H54 (cell line): ENCODE measurements around the gene ABHD16B.

Experiments used
- DNase-seq: peaks from one replicate; pipeline ENCODE4 v3.0.0; 2011; ENCODE audit warnings: low spot score, mixed read lengths; ENCODE audit not compliant: insufficient read length
- FAIRE-seq: peaks from 3 replicates; lab custom pipeline; 2011; peaks lifted over from hg19 to GRCh38; lab: Jason Lieb, UNC
- POLR2A ChIP-seq: IDR thresholded peaks from 2 replicates; pipeline ENCODE4 v1.6.1; 2011; ENCODE audit warnings: low read depth, mild to moderate bottlenecking, low read length

The ABHD16B gene

DNA sequence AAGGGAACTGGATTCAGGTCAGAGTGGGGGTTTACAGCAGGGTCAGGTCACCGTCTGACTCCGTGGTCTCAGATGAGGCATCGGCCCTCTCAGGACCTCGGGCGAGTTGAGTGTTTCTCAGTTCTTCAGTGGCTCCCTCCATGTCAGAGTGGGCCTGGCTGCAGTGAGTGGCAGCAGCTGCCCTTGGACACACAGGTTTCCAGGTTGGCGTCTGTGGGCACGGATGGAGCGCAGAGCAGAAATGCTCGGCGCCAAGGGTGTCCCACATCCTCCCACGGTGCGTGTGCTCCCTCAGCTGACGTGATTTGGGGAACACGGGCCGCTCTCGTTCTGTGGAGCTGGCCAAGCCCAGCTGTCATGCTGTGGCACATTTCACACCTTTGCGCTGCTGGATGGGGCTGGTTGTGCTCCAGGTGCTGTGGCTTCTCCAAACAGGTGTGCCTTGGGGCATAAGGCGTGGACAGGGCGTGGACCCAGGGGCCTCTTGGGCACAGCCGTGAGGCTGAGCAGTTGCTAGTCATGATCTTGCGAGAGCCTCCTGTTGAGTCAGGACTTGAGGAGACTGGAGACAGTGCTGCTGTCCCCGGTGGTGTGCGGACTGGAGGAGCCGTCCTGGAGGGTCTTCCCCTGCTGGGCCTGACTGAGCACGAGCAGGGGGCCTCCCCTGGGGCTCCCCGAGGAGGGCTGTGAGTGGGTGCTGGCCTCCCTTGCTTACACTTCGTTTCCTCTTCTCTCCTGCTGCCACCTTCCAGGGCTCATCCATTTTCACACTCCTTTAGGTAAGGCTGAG is 24.2 kb downstream of the ABHD16B start:
- FAIRE-seq = no peak
- DNase-seq = no peak
- TF ChIP-seq POLR2A = no peak

DNA sequence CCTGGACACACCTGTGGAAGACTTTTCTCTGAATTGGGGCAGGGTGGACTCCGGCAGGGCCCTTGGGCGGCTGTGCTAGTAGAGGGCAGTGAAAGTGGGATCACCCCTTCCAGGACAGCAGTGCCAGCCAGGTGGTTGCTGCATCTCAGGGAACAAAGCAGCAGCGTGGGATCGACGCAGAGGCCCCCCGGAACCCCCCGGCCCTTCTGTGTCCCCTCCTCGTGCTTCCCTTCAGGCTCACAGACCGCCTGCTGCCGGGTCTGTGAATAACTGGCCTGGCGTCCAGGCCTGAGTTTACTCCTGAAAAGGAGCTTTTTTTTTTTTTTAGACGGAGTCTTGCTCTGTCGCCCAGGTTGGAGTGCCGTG is 24.7 kb downstream of the ABHD16B start:
- TF ChIP-seq POLR2A = no peak
- DNase-seq = no peak
- no peak for FAIRE-seq

DNA sequence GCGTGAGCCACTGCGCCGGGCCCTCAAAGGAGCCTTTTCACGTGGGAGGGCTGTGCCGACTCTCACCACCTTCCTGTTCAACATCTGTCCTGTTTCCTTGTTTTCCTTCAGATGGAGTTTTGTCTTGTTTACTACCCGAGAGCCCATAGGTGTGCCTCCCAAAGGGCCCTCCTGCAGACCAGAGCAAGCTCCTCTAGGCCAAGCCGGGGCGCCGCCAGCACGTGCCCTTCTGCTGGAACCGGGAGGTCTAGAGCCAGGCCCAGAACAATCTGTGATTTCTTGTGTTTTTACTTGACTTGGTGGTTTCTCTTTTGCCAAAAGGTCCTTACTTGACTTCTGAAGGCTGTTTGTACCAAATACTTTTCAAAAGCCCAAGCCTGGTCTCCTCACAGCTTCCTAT is 25.6 kb downstream of the ABHD16B start:
- DNase-seq (no peak), FAIRE-seq (no peak)
- no peak for TF ChIP-seq POLR2A

DNA sequence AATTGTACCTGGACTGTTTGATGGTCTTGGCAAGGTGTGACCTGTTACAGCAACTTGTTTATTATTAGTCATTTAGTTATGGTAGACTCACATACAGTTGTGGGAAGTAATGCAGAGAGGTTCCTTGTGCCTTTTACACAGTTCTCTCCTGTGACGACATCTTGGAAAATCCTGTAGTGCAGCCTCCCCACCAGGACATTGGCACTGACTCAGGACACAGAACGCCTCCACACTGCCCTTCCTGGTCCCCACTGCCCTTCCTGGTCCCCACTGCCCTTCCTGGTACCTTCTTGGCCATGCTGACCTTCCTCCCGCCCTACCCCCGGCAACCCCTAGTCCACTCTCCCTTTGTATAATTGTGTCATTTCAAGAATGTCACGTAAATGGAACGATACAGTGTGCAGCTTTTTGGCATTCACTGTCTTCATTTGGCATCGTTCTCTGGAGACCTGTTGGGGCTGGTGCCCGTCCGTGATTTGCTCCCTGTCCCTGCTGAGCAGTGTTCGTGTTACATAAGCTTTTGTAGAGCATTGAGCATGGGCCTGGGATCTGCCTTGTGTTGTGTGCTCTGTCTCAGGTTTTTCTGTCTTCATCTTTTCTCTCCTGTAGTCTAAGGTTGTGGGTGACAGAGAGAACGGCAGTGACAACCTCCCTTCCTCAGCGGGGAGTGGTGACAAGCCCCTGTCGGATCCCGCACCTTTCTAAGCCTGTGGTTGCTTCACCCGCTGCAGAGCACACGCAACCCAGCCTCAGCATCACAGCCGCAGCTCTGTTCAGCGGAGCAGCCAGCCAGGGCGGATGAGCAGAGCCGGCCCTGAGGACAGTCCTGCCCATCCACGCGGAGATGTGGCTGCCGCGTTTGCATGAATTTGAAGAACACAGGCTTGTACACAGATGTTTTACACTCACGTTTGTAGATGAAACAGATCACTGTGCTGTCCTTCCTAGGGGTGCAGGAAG is 28.2 kb downstream of the ABHD16B start:
- FAIRE-seq = no peak
- DNase-seq = no peak
- TF ChIP-seq POLR2A = no peak

DNA sequence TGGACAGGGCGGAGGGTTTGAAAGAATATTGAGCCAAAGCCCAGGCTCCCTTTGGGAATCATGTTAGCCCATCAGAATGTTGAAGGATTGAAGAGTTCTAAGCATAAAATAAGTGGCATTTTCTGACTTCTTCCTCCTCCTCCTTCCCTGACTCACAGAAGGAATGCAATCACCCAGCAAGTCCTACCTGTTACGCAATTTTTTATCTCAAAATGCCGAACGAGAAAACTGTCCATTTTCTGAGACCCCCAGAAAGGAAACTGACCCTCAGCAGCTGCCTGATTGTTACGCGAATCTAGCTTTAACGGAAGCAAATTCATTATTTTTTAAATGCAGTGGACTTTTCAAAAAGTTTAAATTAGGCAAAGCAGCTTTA is 28.9 kb downstream of the ABHD16B start:
- DNase-seq (no peak), FAIRE-seq (no peak)

DNA sequence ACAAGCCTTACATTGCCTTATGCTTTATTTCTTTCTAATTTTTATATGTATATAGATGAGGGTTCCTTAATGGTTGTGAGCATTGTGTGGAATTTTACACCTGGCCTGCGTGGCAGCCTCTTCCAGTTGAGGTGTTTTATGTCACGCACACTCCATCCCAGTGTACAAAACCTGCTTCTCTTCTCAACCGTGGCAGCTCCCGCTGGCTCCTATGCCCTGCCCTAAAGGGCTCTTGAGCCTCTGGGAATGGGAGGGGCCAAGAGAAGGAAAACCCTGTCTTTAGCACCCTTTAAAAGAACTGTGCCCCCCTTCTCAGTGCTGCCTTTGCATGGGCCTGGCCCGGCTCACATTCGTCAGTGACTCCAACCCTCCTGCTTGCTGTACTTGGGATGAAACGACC is 29.3 kb downstream of the ABHD16B start:
- TF ChIP-seq POLR2A = no peak
- DNase-seq = no peak
- FAIRE-seq = no peak

More for the DNA sequence above, 28.9 kb downstream of the ABHD16B start:
- TF ChIP-seq POLR2A = no peak

DNA sequence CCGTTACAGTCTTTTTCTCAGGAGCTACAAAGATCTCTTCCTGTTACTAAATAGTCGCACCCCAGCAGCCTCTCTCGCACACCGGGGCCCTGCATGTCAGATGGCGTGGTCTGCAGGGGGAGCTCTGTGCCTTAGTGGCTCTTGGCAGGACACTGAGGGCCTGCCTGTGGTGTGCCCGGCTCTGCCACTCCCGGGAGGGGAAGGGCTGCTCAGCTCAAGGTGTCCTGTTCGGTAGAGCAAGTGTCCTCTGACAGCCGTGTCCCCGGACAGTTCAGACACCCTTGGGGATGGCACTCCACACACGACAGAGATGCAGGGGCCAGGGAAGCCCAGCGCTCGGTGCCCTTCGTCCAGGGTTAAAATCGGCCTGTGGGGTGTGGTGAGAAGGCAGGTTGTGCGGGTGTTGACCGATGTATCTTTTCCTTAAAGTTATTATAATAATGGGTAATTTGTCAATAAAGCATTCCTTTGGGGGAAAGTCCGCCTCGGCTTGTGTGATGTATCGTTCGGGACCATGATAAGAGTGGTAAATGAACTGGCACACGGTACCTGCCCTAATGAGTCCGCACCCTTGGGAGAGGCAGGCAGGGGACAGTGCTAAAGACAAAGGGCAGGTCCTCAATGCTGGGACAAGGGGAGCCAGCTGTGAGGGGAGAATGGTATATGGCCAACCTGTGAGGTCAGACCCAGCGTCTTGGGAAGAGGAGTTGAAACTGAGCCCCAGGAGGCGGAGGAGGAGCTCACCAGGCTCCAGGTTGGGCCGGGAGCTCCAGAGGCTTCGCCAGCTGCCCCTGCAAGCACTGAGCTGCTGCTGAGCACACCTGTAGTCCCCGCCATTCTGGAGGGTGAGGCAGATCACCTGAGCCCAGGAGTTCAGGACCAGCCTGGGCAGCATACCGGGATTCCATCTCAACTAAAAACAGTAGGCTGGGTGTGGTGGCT is 30.0 kb downstream of the ABHD16B start:
- DNase-seq (no peak), FAIRE-seq (no peak)
- TF ChIP-seq POLR2A = no peak

DNA sequence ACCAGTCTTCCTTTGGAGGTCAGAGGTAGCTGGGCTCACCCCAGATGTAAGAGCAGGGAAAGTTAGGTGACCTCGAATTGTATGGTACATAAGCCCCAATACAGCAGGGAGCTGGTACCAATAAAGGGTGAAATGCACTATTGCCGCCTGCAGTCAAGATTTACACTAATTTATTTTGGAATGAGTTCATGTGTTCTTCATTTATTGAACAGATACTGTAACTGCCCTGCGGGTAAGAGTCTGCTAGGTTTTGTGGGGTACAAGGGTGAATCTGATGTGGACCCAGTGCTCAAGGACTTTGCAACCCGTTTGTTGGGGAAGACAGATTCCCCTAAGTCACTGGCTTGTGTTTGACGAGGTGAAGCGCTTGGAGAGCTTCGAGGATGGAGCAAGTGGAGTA is 31.1 kb downstream of the ABHD16B start:
- FAIRE-seq (no peak), DNase-seq (no peak)
- no peak for TF ChIP-seq POLR2A

DNA sequence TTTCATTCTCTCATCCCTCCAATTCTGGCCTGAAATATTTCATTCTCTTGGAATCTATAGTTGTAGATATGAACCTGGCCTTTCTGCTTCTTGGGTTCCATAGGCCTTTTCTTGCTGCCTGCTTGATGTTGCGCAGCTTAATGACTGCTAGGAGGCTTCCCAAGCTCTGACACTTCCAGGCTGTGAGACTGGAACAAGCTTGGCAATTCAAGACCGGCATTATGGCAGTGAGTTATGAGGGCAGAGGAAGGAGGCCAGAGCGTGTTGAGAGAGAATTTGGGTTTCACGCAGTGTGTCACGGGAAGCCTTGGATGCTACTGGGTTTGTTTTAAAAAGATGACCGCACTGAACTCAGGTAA is 32.7 kb downstream of the ABHD16B start:
- FAIRE-seq (no peak), DNase-seq (no peak)
- no peak for TF ChIP-seq POLR2A

DNA sequence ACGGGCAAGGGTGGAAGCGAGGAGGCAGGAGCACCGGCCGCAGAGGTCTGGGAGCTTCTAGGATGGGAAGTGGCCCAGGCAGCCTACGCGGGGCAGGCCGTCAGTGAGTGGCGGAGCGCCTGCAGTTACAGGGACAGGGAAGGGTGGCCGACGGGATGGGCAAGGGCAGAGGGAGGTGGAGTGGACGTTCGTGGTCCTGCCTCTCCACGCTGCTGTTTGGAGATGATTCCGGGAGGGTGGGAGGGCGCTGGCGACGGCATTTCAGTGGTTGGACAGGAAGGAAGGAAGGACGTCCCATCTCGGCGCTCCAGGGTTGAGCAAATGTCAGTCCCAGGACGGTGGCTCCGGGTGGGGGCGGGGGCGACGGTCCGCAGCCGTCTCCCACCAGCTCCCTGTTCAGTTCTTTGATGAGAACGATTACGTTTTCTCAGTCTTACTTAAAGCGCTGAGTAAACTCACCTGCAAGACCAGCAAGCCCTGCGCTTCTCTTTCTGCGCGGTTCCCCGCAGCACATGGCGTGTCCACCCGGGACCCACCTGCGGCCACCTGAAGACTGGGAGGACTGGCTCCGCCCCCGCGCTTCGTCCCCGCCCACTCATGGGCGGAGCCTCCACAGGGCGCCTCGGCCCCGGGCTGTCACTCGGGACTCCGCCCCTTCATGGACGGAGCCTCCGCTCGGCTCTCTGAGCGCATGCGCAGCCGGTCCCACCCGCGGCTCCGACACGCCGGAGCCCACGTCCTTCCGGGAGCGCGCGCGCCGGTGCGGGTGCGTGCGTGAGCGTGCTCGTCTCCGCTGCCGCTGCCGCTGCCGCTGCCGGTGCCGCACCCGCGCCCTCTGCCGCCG is 33.3 kb downstream of the ABHD16B start, which contains the start of gene DNAJC5:
DNAJC5 (plus strand) TSS at position 769 of the 844 bp plus-strand sequence. CDS start 33,220 bp downstream, outside the sequence.
- peak; percentile 78 for TF ChIP-seq POLR2A
- FAIRE-seq = no peak
- peak; percentile 100 for DNase-seq

DNA sequence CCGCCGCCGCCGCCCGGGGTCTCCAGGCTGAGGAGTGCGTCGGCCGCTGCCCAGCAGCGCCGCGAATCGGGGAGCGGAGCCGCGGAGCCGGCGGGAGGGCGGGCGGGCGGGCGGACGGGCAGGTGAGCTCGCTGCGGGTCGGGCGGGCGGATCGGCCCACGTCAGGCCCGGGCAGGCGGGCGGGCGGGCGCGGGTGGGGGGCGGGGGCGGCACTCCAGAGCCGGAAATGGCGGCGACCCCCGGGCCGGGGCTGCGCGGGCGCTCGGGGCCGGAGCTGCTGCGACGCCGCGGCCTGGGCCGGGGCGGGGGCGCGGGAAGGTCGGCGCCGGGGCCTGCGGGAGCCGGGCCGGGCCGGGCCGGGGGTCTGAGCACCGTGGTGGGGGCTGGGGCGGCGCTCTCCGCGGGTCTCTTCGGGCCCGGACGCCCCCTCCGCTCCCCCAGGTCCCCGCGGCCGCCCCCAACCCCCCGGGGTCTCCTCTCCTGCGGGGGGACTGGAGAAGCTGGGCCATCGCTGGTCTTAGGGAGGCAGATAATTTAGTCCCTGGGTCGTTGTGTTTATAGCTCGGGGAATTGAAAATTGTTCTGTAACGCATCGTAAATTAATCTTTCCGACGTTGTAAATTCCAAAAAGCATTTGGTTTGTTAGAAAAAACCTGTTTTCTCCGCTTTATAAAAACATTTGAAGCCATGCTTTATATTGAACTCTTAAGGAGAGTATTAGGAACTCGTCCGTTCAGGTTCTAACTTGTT is 34.1 kb downstream of the ABHD16B start:
- no peak for DNase-seq
- FAIRE-seq = no peak
- no peak for TF ChIP-seq POLR2A

DNA sequence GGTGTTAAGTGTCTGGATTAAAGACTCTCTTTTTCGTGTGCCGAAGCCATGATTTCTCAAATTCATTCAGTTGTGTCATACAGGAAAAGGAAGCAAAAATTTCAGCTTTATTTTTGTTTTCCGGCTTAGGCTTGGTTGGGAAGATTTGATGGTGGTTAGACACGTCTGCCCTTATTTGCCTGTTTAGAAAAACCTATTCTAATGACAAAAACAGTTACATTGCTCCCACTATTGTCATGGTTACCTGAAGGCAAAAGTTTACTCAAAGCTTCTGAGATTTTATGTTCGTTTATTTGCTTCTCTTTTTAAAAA is 34.6 kb downstream of the ABHD16B start:
- no peak for DNase-seq
- FAIRE-seq = no peak
- TF ChIP-seq POLR2A = no peak
